SK-N-SH treated with all-trans-retinoic acid at 6 μM for 48 hours (cell line): Measurements from ENCODE around the gene THSD7A.
"Not testable (repeated sequence)": the region's sequence is repeated elsewhere in the genome, so short reads cannot be mapped to it uniquely, and the experiment has no call there.

Experiments used
- ATAC-seq: fragments of 200-7000 bp; cut with Tn5 transposase; 3 replicates; pipeline ENCODE4 v1.9.1; 2020; ENCODE audit warnings: mild to moderate bottlenecking, moderate library complexity
- ARNTL ChIP-seq: fragments of 450-650 bp; formaldehyde crosslinking; IDR thresholded peaks from 2 replicates; pipeline ENCODE4 v1.5.0; 2020; ENCODE audit warnings: low read depth, mild to moderate bottlenecking, moderate library complexity, borderline replicate concordance
- BACH2 ChIP-seq: fragments of 250-450 bp; sonication (Bioruptor Pico); IDR thresholded peaks from 2 replicates; pipeline ENCODE4 v1.9.0; 2021; ENCODE audit warnings: mild to moderate bottlenecking, borderline replicate concordance
- CREB5 ChIP-seq: fragments of 250-450 bp; sonication (Bioruptor Pico); IDR thresholded peaks from 2 replicates; pipeline ENCODE4 v1.5.1; 2020; ENCODE audit warnings: low read depth, mild to moderate bottlenecking, moderate library complexity
- CSDC2 ChIP-seq: fragments of 250-450 bp; sonication (Bioruptor Pico); IDR thresholded peaks from 2 replicates; pipeline ENCODE4 v1.5.0; 2020; ENCODE audit warnings: mild to moderate bottlenecking, moderate library complexity
- ESRRG ChIP-seq: fragments of 250-450 bp; sonication (Bioruptor Pico); IDR thresholded peaks from 2 replicates; pipeline ENCODE4 v1.6.1; 2021; ENCODE audit warnings: mild to moderate bottlenecking
- GLIS3 ChIP-seq: fragments of 250-450 bp; sonication (Bioruptor Pico); IDR thresholded peaks from 2 replicates; pipeline ENCODE4 v1.5.0; 2020; ENCODE audit warnings: mild to moderate bottlenecking, moderate library complexity
- ISL1 ChIP-seq: fragments of 250-450 bp; sonication (Bioruptor Pico); IDR thresholded peaks from 2 replicates; pipeline ENCODE4 v2.1.2; 2022; ENCODE audit warnings: mild to moderate bottlenecking, moderate library complexity
- OSR1 ChIP-seq: fragments of 250-450 bp; sonication (Bioruptor Pico); IDR thresholded peaks from 2 replicates; pipeline ENCODE4 v1.8.0; 2022; ENCODE audit warnings: moderate library complexity, mild to moderate bottlenecking, inconsistent platforms
- PATZ1 ChIP-seq: fragments of 250-450 bp; sonication (Bioruptor Pico); IDR thresholded peaks from 2 replicates; pipeline ENCODE4 v1.8.0; 2020; ENCODE audit warnings: mild to moderate bottlenecking, moderate library complexity, borderline replicate concordance
- POU6F1 ChIP-seq: fragments of 250-450 bp; sonication (Bioruptor Pico); IDR thresholded peaks from 2 replicates; pipeline ENCODE4 v1.8.0; 2021; ENCODE audit warnings: low read depth, mild to moderate bottlenecking, moderate library complexity, borderline replicate concordance
- PPARA ChIP-seq: fragments of 250-450 bp; sonication (Bioruptor Pico); IDR thresholded peaks from 2 replicates; pipeline ENCODE4 v1.5.0; 2020; ENCODE audit warnings: mild to moderate bottlenecking, borderline replicate concordance
- SNAI2 ChIP-seq: fragments of 250-450 bp; sonication (Bioruptor Pico); IDR thresholded peaks from 2 replicates; pipeline ENCODE4 v1.5.0; 2020; ENCODE audit warnings: mild to moderate bottlenecking, moderate library complexity
- TCF4 ChIP-seq: fragments of 250-450 bp; sonication (Bioruptor Pico); IDR thresholded peaks from 2 replicates; pipeline ENCODE4 v1.8.0; 2021; ENCODE audit warnings: mild to moderate bottlenecking, moderate library complexity, borderline replicate concordance
- TOX ChIP-seq: fragments of 250-450 bp; sonication (Bioruptor Pico); IDR thresholded peaks from 2 replicates; pipeline ENCODE4 v1.8.0; 2021; ENCODE audit warnings: mild to moderate bottlenecking, moderate library complexity, borderline replicate concordance
- TSHZ2 ChIP-seq: fragments of 250-450 bp; sonication (Bioruptor Pico); IDR thresholded peaks from 2 replicates; pipeline ENCODE4 v1.5.0; 2020; ENCODE audit warnings: mild to moderate bottlenecking, moderate library complexity
- ZC3H10 ChIP-seq: fragments of 250-450 bp; sonication (Bioruptor Pico); IDR thresholded peaks from 2 replicates; pipeline ENCODE4 v1.5.1; 2021; ENCODE audit warnings: mild to moderate bottlenecking, moderate library complexity
- ZFP3 ChIP-seq: fragments of 250-450 bp; sonication (Bioruptor Pico); IDR thresholded peaks from 2 replicates; pipeline ENCODE4 v1.5.0; 2020; ENCODE audit warnings: mild to moderate bottlenecking, moderate library complexity
- ZFP30 ChIP-seq: fragments of 450-650 bp; formaldehyde crosslinking; IDR thresholded peaks from 2 replicates; pipeline ENCODE4 v1.5.0; 2022; ENCODE audit warnings: mild to moderate bottlenecking, moderate library complexity
- ZNF565 ChIP-seq: fragments of 450-650 bp; formaldehyde crosslinking; conservative IDR thresholded peaks from 2 replicates; pipeline ENCODE4 v1.5.0; 2020; ENCODE audit warnings: low read depth, mild to moderate bottlenecking, moderate library complexity
- ZNF70 ChIP-seq: fragments of 450-650 bp; formaldehyde crosslinking; IDR thresholded peaks from 2 replicates; pipeline ENCODE4 v1.5.0; 2020; ENCODE audit warnings: mild to moderate bottlenecking, moderate library complexity

Gene THSD7A

GRCh38 chr7:11447106-11447505 lies 384.9 kb downstream of the THSD7A start (continued):
- TF ChIP-seq PPARA (CRISPR knock-in tag): no peak
- no peak for TF ChIP-seq ZNF70 (CRISPR knock-in tag)
- no peak for TF ChIP-seq CSDC2
- TF ChIP-seq ARNTL (CRISPR knock-in tag): no peak
- TF ChIP-seq POU6F1 (CRISPR knock-in tag): no peak
- TF ChIP-seq GLIS3: no peak
- TF ChIP-seq BACH2: no peak
- no peak for TF ChIP-seq ESRRG (CRISPR knock-in tag)
- TF ChIP-seq TCF4 (CRISPR knock-in tag): no peak

- not testable (repeated sequence) for ATAC-seq
These were observed 388.1 kb downstream of the THSD7A start for GRCh38 chr7:11443934-11444333.

- TF ChIP-seq ZNF565: no peak
- no peak for TF ChIP-seq TSHZ2 (CRISPR knock-in tag)
- no peak for TF ChIP-seq PATZ1 (CRISPR knock-in tag)
- TF ChIP-seq OSR1 (CRISPR knock-in tag): no peak
- ATAC-seq: no peak
These were observed 394.0 kb downstream of the THSD7A start for GRCh38 chr7:11437994-11438393.

GRCh38 chr7:11436773-11437524 lies 395.0 kb downstream of the THSD7A start:
- ATAC-seq: no peak
- TF ChIP-seq ZNF70 (CRISPR knock-in tag) (no peak), ZFP3 (CRISPR knock-in tag) (no peak), POU6F1 (CRISPR knock-in tag) (no peak), ZFP30 (CRISPR knock-in tag) (no peak), ZNF565 (no peak), SNAI2 (CRISPR knock-in tag) (no peak)

GRCh38 chr7:11436316-11436715 lies 395.7 kb downstream of the THSD7A start:
- no peak for ATAC-seq
- TF ChIP-seq GLIS3 (no peak), CSDC2 (no peak), ZFP30 (CRISPR knock-in tag) (no peak), TSHZ2 (CRISPR knock-in tag) (no peak), ARNTL (CRISPR knock-in tag) (no peak), ZNF70 (CRISPR knock-in tag) (no peak), OSR1 (CRISPR knock-in tag) (no peak), ZFP3 (CRISPR knock-in tag) (no peak), PPARA (CRISPR knock-in tag) (no peak), TOX (CRISPR knock-in tag) (no peak), ESRRG (CRISPR knock-in tag) (no peak), CREB5 (CRISPR knock-in tag) (no peak), ZNF565 (no peak), ISL1 (CRISPR knock-in tag) (no peak; the same call in none of the 2 replicates), ZC3H10 (CRISPR knock-in tag) (no peak)
